D721Med (cell line): ENCODE data around the gene HIVEP3.

Experiments used
- DNase-seq: peaks from one replicate; pipeline ENCODE4 v3.0.0; 2011; ENCODE audit warnings: low spot score; ENCODE audit not compliant: insufficient read length
- FAIRE-seq: peaks from 2 replicates; lab custom pipeline; 2011; peaks lifted over from hg19 to GRCh38; lab: Jason Lieb, UNC
- TF ChIP-seq, protein P1 (sequence below): IDR thresholded peaks from 2 replicates; pipeline ENCODE4 v1.5.1; 2012; ENCODE audit warnings: mild to moderate bottlenecking, control low read depth; ENCODE audit not compliant: insufficient read depth; ENCODE audit errors: missing control alignments

Gene HIVEP3

DNA sequence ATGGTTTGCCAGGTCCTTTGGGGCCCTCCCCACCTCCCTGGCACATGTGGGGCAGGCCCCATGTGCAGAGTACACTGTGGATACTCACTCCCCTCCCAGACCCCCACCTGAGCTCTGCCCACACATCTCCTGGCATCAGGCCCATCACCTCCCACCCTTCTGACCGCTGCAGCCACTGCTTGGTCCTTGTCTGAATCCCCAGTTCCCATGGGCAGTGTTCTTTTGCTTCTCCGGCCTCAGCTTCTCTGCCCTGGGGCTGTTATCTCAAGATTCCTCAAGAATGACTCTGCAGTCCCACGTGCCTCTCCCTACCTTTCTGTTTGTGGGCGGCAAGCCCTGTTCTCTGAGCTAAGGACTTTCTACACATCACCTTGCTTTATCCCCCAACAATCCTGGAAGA, 246.5 kb downstream of the HIVEP3 start:
- FAIRE-seq (no peak), DNase-seq (no peak)

DNA sequence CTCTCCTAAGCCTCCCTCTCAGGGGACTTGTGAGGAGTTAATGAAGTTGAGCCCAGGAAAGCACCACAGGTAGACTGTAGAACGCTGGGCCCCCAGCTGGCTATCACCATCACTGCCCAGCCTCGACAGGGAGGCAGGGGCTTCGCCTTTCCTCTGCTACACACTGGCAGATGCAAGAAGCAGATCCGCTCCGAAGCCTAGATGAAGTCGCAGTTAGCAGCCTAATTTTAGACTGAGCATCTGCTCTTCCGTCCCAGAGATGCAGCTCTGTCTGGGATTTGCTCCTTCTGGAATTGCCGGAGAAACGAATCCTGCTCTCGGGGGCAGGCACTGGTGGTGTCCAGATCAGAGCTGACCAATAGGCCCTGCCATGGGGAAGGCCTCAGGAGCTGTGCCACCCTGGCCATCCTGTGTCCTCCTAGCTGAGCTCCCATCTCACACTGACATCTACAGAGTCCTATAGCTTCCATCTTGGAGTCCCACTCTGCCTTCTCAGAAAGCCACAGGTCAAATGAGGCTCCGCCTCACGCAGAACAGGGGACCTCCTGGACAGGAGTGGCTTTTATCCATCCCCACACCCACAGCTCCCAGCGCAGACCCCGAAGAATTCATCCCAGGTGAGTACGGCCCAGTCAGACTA, 247.5 kb downstream of the HIVEP3 start:
- DNase-seq (no peak), FAIRE-seq (no peak)

More for the DNA sequence above, 246.5 kb downstream of the HIVEP3 start:
- TF ChIP-seq, protein P1, sequence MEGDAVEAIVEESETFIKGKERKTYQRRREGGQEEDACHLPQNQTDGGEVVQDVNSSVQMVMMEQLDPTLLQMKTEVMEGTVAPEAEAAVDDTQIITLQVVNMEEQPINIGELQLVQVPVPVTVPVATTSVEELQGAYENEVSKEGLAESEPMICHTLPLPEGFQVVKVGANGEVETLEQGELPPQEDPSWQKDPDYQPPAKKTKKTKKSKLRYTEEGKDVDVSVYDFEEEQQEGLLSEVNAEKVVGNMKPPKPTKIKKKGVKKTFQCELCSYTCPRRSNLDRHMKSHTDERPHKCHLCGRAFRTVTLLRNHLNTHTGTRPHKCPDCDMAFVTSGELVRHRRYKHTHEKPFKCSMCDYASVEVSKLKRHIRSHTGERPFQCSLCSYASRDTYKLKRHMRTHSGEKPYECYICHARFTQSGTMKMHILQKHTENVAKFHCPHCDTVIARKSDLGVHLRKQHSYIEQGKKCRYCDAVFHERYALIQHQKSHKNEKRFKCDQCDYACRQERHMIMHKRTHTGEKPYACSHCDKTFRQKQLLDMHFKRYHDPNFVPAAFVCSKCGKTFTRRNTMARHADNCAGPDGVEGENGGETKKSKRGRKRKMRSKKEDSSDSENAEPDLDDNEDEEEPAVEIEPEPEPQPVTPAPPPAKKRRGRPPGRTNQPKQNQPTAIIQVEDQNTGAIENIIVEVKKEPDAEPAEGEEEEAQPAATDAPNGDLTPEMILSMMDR, result no peak

DNA sequence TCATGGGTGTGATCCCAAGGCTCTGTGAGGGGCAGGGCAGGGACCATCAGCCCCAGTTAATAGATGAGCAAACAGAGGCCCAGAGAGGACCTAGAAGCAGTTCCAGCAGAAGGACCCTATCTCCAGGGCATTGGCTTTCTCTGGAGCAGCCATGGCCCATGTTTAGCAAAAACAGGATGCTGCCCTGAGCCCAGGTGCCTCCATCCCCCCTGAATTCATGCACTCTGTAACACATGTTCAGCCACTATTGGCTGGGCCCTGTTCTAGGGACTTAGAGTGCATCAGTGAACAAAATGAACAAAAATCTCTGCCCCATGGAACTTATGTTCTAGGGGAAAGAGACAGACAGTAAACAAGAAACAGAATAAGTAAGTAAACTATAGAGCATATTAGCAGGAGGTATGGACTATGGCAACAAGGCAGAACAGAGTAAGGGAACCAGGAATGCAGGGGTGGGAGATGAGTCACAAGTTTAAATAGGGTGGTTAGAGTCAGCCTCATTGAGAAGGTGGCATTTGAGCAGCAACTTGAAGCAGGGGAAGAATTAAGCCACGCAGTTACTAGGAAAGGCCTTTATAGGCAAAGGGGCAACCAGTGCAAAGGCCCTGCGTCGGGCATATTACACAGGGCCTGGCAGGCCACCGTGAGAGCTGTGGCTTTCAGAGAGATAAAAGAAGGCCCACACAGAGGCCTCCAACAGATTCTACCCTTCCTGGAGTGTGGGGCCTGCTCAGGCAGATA, 248.3 kb downstream of the HIVEP3 start:
- TF ChIP-seq, protein P1, result no peak
- FAIRE-seq (no peak), DNase-seq (no peak)

More for the DNA sequence above, 247.5 kb downstream of the HIVEP3 start:
- TF ChIP-seq, protein P1, result no peak

DNA sequence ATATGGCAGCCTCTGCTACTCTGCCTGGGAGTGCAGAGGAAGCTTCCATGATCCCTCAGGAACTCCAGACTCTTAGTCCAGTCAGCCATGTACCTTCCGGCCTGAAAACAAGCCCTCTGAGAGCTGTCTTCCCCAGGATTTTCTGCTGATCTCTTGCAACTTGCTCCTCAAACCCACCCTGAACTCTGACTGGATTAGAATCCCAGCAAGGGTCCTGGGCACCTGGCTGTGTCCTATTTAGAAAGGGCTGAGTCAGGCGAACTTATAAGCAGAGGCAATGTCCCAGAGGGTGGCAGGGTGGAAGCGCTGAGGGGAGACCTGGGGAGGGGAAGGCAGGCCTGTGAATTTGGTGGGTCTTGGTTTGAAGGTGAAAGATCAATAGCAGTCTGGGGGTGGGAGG, 249.8 kb downstream of the HIVEP3 start:
- DNase-seq, result no peak
- FAIRE-seq, result no peak
- TF ChIP-seq, protein P1, result no peak

DNA sequence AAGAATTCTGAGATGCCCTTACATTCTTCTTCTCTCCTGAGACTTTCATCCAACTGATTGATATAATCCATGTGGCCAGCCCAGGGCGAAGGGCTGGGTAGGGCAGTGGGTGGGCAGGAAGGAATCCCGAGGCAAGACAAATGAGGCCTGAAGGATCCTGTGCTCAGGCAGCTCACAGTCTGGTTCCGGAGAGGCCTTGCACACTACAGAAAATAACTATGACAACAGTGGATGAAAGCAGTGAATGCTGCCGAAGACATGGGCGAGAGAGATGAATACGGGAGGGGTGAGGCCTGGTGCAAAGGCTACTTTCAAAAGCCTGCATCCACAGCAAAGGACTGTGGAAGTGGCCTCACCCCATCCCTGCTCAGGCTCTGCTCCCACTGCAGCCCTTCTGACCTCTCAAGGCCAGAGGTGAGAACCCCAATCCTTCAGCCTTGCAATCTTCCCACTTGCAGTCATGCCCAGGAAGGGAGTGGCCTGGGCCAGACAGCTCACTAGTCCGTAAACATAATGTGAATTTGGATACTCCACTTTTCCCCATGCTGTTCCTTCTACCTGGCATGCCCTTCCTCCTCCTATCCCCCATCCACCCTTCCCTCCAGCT, 250.6 kb downstream of the HIVEP3 start:
- FAIRE-seq (no peak), DNase-seq (no peak)
- TF ChIP-seq, protein P1, result no peak

DNA sequence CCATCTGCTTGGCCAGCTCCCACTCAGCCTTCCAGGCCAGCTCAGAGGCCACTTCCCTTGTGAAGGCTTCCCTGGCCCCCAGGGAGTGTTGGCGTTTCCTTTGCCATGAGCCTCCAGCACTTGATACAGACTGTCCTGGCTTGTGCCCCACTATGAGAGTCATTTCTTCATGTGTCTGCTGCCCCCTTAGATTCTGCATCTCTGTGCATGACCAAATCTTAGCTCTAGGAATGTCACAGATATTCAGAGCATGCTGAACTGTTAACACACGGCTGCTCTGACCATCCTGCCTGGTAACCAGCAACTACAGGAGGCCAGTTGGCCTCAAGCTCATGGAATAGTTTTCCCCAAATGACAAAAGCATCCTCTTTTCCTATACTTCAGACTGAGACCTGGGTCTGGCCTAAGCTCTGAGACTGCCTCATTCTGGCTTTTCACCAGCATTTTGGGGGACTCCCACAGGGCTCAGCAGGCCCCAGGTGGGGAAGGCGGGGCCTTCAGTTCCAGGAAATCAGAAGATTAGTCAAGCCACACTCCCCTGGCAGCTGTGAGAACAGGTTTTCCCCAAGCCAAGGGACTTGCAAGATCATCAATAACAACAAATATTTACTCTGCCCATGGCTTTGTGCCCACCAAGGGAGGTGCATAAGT, 251.6 kb downstream of the HIVEP3 start:
- TF ChIP-seq, protein P1, result no peak
- DNase-seq (no peak), FAIRE-seq (no peak)
